GM12872 (cell line): ENCODE measurements around the gene HOMEZ.
A peak's percentile ranks its signal among the peaks of the same experiment; 100 is the strongest.

Experiments used
- CTCF ChIP-seq: IDR thresholded peaks from 3 replicates; pipeline ENCODE4 v1.5.1; 2011; ENCODE audit warnings: low read depth, mild to moderate bottlenecking, low read length, moderate library complexity; ENCODE audit not compliant: insufficient read depth

Gene HOMEZ

GRCh38 chr14:23301969-23302289 lies 16.0 kb upstream of the HOMEZ start:
- TF ChIP-seq CTCF = no peak

- peak; percentile 69 for TF ChIP-seq CTCF
These were observed 15.5 kb upstream of the HOMEZ start for GRCh38 chr14:23301288-23301968.

- no peak for TF ChIP-seq CTCF
These were observed 14.8 kb upstream of the HOMEZ start for GRCh38 chr14:23300687-23301223.

- TF ChIP-seq CTCF = no peak
These were observed 14.2 kb upstream of the HOMEZ start for GRCh38 chr14:23299986-23300686.

GRCh38 chr14:23299211-23299957 lies 13.5 kb upstream of the HOMEZ start:
- peak; percentile 32; the same call in 1 of the 3 replicates for TF ChIP-seq CTCF

- no peak for TF ChIP-seq CTCF
These were observed 11.8 kb upstream of the HOMEZ start for GRCh38 chr14:23297611-23298277.

GRCh38 chr14:23297096-23297495 lies 11.2 kb upstream of the HOMEZ start:
- no peak for TF ChIP-seq CTCF
